NOMO-1 treated with dmso at 0.1 percent for 144 hours (cell line): Measurements from ENCODE around the gene ZNF454.

Experiments
- DNase-seq: peaks from one replicate; lab custom pipeline; 2025; ENCODE audit not compliant: unreplicated experiment; lab: John Stamatoyannopoulos, UW

ZNF454 gene

DNA sequence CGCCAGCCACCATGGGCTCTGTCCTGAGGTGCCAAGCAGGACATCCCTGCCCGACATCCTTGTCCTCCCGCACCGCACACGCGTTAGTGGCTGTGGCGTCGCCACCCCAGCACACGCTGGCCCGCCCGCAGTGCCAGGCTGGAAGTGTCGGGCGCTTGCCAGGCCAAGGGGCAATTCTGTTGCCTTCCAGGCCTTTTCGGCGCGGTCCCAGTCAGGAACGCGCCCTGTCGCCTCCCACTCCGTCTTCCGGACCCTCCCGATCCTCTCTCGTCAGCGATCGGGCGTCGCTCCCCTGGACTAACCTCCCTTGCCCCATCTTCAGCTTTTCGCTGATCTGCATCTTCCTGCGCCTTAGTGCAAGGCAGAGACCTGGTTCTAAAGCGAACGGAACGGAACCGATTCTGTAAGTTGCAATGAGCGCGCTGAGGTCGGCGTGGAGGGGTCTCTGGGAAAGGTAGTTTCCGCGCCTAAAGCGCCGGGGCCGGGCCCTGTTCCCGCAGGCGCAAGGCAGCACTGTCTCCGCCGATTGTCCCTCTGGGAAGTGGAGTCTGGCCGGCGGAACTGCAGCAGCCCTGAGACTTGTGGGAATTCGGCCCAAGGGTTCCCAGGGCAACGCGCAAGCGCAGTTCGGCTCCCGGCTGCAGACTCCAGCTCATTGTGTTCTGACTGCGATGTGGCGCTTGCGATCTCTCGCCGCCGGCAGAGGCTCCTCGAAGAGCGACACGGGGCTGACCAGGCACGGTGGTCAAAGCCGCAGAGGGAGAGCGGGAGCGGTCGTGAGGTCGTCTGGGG, at the start of gene ZNF454:
ZNF454 (plus strand) TSS at position 630 of the 792 bp plus-strand sequence. CDS start 1,594 bp downstream, outside the sequence.
- no peak for DNase-seq

DNA sequence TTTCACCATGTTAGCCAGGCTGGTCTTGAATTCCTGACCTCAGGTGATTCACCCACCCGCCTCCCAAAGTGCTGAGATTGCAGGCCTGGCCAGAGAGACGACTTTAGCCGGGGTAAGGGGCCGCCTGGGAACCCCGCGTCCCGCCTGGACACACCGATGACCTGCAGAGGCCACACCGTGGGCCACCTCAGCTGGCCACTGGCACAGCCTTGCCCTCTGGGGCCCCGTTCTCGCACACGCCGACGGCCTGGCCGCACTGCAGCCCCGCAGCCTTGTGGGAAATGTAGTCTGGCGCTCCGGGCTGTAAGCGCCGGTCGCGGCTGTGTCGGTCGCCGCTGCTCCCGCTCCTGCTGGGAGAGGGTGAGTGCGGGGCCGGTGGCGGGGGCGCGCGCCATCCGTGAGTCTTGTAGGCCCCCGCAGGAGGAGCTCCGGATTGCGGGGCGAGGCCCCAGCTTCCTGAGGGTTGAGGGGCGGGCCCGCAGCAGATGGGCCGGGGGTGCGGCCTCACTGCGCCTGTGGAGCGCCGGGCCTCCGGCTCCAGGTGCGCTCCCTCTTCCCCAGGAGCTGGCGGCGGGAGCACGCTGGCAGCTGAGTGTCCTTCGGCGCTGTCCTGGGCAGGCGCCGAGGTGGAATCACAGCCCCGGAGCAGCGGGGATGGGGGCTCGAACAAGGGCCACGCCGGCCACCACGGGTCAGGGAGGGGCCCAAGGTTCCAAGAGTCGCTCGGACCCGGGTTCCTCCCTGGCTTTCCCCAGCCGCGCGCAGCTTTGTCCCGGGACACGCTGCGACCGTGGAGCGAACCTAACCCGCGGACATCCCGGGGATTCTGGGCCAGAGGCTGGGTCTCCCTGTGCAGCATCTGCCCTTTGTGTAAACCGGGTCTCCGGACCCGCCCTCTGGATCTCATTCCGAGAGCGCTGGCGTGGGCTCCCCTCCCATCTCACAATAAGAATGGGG, 45.1 kb upstream of the ZNF454 start, which contains the start of gene ZFP2:
ZFP2 (plus strand) TSS at position 299 of the 957 bp plus-strand sequence. CDS start 35,401 bp downstream, outside the sequence.
- DNase-seq = no peak

DNA sequence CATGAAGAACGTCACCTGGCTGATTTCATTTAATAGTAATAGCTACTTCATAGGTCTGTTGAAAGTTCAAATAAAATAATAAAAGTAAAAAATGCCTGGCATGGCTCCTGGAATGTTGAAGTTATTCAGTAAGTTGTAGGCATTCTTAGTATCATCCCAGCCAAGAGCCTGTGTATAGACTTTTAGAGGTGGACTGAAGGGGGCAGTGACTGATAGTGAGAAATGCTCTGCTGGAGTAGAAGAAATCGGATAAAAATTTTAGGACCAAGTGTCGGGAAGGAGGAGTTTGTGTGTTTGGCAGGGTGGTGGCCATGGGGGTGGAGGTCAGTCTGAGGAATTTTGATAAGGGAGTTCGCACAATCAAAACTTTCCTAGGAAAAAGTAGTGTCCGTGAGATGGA, 41.7 kb upstream of the ZNF454 start:
- DNase-seq = no peak

DNA sequence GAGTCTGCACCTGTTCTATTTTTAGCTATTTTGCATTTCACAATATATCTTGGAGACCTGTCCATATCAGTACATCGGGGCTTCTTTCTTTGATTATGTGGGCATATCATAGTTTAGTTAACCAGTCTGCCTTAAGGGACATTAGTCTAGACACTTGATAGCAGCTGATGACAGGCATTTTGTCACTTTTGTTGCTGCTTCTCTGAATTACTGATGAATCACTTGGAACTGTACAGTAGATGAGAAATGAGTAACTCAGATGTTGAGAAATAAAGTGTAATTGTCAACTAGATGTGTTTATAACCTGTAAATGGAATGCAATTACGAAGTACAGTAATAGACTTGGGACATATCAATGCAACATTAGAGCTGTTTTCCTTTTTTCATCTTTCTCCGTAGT, 38.1 kb upstream of the ZNF454 start:
- no peak for DNase-seq

DNA sequence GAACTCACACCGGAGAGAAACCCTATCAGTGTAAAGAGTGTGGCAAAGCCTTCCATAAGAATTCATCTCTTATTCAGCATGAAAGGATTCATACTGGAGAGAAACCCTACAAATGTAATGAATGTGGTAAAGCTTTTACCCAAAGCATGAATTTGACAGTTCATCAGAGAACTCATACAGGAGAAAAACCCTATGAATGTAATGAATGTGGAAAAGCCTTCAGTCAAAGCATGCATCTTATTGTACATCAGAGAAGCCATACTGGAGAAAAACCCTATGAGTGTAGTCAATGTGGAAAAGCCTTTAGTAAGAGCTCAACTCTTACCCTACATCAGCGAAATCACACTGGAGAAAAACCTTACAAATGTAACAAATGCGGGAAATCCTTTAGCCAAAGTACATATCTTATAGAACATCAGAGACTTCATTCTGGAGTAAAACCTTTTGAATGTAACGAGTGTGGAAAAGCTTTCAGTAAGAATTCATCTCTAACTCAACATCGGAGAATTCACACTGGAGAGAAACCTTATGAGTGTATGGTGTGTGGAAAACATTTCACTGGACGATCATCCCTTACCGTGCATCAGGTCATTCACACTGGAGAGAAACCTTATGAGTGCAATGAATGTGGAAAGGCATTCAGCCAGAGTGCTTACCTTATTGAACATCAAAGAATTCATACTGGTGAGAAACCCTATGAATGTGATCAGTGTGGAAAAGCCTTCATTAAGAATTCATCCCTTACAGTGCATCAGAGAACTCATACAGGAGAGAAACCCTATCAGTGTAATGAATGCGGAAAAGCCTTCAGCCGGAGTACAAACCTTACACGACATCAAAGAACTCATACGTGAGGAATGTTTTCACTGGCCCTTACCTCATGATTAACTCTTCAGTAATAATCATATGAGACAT, 8.9 kb upstream of the ZNF454 start:
- no peak for DNase-seq

DNA sequence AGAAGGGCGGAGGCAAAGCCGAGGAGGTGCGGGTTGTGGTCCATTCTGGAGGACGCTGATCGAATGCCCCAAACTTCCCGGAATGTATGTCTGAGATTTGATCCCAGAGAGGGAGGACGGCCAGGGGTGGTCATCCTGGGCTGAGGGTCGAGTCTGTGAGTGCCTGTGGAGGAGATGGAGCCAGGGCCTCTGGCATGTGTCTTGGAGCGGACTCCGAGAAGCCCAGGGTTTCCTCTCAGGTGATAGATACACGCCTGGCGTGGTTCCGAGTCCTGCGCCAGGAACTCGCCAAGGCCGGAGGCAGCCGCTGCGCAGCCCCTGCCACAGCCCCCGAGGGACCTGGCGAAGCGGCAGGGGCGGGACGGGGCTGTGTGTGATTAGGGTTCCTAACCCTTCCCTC, 363 bp downstream of the ZNF454 start:
- DNase-seq = no peak

DNA sequence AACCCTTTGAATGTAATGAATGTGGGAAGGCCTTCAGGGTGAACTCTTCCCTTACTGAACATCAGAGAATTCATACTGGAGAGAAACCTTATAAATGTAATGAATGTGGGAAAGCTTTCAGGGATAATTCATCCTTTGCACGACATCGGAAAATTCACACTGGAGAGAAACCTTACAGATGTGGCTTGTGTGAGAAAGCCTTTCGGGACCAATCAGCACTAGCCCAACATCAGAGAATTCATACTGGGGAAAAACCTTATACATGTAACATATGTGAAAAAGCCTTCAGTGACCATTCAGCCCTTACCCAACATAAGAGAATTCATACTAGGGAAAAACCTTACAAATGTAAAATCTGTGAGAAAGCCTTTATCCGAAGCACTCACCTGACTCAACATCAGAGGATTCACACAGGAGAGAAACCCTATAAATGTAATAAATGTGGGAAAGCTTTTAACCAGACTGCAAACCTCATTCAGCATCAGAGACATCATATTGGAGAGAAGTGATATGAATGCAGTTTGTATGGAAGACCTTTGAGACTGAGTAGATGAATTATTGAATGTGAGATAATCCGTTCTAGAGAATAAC, 24.6 kb downstream of the ZNF454 start:
- no peak for DNase-seq

DNA sequence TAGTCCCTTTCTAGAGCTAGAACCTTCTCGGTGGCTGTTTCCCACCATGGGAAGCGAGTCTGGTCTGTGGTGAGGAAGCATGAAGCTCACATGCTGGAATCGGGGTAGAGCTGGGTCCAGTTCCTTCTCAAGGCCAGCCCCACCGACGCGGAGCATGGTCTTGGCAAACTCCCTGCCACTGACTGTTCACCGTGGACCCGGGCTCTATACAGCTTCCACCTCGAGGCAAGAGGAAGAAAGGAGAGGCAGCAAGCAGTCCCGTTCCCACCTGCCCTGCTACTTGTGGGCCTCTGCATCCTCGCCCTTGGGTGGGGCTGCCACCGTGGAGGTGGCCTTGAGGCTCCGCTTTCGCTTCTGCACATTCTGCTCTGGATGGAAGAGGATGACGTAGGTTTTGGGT, 40.4 kb downstream of the ZNF454 start:
- DNase-seq = no peak

DNA sequence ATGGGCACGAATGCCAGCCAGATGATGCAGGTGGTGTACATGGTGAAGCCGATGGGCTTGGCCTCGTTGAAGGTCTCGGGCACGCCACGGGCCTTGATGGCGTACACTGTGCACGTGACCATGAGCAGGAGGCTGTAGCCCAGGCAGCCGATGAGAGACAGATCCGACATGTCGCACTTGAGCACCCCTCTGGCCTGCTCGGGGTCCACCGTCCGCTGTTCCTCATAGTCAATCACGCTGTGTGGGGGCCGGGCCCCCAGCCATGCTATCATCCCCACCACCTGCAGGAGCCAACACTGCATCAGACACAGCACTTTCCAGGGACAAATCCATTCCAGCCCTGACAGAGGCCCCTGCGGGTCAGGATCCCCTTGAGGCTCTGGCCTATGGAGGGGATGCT, 41.9 kb downstream of the ZNF454 start:
- DNase-seq = no peak

DNA sequence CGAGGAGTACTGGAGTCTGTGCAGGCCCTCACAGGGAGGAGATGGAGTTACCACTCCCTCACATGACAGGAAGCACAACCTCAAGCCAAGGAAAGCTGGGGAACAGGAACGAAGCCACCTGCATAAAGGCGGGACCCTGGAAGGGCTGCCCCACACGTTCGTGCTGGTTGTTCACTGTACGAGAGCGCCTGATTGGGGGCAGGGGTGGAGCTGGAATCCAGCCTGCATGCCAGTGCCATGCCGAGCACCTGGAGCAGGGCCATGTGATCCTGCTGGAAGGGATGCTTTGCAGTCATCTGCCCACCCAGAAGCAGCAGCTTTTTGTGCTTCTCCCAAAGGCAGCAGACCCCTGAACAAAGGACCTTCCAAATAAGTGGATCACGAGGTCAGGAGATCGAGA, 42.7 kb downstream of the ZNF454 start:
- no peak for DNase-seq

GRCh38 chr5:178984145-178985072, 43.4 kb downstream of the ZNF454 start:
- DNase-seq = no peak

DNA sequence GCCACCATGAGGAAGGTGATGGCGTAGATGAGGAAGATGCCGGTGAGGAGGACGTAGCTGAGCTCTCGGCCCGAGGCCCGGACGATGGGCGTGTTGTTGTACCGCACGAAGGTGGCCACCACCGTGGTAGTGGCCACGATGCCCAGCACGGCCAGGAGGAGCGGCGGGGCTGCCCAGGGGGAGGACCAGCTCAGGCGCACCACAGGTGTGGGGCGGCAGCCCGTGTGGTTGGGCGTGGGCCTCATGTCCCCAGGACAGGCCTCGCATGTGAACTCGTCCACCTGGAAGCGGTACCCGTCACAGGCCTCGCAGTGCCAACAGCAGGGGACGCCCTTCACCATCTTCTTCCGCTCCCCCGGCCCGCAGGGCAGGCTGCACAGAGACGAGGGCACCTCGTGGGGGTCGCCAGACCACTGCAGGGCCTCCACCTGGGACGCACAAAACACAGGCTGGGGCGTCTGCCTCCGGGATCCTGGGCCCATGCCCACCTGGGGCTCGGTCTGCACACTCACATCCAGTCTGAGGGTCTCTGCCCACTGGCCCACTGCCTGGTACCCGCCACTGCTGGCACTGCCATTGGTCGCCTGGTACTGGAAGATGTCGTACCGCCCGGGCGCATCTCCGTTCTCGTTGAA, 45.4 kb downstream of the ZNF454 start:
- DNase-seq = no peak

DNA sequence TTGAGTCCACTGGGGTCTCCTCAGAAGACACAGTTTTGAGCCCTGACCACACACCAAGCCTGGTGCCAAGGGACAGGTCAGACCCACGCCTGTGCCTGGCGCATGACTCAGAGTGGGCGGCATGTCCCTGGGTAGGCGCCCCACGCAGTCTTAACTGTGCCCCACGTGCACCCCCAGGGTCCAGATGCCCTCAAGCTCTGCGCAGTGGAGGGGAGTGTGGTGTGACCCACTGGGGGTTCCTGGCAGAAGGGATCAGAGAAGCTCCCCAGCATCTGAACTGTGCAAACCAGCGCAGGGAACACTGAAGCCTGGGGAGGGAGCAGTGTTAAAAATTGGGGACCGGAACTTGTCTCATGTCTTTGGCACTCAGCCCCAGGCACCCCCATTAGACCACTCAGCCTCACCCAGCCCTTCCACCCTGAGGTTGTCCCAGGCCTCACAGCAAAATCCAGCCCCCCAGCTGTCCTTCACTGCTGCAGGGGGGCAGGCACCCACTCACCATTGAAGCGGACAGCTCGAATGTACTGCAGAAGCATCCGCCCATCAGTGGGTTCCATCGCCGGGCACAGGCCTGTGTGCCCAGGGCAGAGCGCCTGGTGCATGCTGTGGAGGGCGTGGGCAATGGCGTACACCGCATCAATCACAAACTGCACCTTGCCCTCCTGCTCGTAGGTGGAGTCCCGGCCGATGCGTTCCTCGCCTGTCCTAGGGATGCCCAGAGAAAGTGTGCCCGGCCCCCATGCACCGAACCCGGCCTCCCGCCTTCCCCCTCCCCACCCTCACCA, 47.6 kb downstream of the ZNF454 start:
- no peak for DNase-seq

DNA sequence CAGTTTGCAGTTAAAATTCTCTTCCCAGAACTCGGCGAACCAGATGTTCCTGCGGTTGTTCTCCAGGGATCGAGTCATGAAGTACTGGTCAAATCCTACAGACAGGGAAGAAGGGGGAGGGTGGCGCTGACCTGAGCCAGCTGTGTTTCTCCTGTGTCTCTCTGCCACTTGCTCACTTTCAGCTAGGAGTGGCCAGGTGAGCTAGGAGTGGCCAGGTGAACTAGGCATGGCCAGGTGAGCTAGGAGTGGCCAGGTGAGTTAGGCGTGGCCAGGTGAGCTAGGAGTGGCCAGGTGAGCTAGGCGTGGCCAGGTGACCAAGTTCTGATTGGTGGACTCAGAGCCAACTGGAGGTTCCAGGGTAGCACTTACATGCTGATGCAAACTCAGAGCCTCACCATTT, 48.3 kb downstream of the ZNF454 start:
- no peak for DNase-seq

- DNase-seq = no peak
These were observed 49.5 kb downstream of the ZNF454 start for GRCh38 chr5:178990491-178990890.

DNA sequence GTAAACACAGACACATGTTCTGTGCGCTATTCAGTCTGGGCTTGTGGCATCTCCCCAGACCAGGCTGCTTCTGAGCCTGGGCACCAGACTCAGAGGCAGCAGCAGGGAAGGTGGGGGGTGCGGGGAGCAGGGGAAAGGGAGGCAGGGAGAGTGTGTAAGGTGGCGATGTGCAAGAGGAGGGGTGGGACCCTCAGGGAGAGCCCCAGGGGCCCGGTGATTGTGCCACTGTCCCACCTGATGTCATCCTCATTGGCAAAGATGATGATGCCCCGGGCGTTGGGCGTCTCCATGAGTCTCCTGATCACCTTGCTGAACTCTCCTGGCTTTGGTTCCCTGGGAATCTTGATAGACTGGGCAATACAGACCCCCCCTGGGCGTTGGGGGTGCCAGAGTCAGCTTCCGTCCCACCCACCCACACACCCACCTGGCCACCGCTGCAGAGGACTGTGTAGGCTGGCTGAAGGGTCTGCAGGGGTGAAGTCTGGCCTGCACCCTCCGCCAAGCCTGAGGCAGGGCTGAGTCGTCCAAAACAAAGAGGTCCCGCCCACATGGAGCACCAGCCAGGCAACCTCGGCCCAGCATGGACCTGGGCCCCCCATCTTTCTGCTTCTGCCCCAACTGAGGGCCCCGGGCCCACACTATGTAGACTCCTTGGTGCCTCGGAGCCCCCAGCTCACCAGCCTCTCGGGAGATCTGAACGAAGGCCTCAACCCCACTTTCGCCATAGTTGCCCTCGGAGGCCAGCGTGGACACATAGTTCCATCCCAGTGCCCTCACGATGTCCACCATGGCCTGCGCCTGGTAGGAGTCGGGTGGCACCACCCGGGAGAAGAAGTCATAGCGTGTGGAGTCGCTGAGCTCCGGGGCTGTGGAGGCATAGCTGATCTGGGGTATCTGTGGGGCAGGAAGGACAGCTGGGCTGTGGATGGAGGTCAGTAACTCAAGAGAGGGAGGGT, 50.5 kb downstream of the ZNF454 start:
- DNase-seq = no peak

DNA sequence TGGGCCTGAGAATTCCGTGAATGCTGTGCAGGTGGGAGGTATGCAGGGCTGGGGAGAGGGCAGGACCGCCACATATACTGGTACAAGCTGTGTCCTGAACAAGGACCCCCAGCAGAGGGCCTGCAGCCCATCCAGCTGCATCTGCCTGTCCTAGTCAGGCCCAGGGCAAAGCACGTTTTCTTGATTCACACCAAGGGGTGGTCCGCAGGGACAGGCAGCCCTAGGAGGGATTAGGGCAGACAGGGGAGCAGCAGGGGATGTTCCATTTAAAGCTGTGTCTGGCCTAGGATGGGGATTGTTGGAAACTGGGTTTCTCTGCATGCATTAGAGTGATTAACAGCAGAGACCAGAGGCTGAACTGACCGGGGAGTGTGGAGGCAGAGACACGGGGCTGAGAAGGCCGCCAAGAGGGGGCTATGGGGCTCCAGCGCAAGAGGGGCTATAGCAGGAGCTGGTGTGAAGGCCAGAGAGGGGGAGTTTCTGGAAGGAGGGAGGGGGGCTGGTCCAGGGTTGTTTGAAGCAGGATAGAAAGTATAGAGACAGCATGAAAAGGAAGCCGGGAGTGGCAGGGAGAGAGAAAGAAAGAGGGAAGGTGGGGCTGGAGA, 51.4 kb downstream of the ZNF454 start:
- DNase-seq = no peak
